NCI-H2227 treated with DMSO at 0.1 percent for 48 hours (cell line): ENCODE measurements around the gene PPM1N.
"Not testable (repeated sequence)": the region's sequence is repeated elsewhere in the genome, so short reads cannot be mapped to it uniquely, and the experiment has no call there.

Experiments used
- DNase-seq: peaks from one replicate; lab custom pipeline; 2025; lab: John Stamatoyannopoulos, UW

Gene PPM1N

DNA sequence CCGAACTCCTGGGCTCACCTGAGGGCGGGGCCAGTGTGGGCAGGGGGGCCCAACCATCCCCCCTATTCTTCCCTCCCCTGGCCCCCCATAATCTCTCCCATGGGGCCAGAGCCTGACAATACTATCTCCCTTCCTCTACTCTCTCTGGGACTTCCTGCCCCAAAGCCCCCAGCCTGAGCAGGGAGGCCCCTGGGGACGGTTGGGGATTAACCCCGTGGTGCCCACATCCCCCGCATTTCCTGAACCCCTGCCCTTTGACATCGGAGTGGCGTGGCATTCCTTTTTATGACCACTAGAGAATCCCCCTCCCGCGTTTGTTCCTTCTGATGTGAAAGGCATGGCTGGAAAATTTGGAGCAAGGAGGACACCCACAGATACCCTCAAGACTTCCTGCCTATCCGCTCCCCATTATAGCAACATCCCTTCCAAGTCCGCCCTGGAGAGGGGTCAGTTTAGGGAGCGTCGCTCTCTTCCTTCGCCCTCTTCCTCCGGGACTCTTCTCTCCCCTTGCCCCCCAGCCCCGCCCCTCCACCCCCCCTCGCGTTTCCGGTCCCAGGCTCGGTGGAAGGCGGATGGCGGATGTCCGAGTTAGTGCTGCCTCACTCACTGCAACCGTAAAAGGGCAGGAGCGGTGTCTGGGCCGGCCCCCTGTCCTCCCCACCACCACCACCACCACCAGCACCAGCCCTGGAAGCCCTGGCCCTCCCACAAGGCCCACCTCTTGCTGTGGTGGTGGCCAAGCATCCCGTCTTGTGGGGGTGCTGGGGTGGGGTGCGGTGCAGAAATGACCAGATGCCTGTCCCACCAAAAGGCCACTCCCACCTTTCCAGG is 10.8 kb downstream of the PPM1N start:
- no peak for DNase-seq

DNA sequence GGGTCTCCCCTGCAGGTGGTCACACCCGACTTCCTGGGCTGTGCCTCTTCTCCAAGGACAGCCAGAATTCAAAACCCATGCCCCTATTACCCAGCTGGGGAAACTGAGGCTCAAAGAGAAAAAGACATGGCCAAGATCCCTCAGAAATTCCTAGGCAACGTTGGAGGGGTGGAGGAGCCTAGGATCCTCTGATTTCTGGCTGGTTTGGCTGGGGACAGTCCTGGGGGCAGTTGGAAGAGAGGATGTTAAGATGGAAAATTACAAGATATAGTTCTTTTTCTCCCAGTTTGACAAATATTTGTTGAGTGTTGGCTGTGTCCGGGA is 11.4 kb downstream of the PPM1N start:
- DNase-seq = no peak

DNA sequence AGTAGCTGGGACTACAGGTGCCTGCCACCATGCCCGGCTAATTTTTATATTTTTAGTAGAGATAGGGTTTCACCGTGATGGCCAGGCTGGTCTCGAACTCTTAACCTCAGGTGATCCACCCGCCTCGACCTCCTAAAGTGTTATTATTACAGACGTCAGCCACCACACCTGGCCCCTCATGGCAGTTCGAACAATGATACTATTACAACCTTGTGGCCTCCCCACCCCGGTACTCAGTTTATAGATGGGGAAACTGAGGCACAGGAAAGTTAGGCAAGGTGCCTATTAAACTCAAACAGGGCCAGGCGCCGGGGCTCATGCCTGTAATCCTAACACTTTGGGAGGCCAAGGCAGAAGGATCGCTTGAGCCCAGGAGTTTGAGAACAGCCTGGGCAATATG is 12.1 kb downstream of the PPM1N start:
- DNase-seq = not testable (repeated sequence)

DNA sequence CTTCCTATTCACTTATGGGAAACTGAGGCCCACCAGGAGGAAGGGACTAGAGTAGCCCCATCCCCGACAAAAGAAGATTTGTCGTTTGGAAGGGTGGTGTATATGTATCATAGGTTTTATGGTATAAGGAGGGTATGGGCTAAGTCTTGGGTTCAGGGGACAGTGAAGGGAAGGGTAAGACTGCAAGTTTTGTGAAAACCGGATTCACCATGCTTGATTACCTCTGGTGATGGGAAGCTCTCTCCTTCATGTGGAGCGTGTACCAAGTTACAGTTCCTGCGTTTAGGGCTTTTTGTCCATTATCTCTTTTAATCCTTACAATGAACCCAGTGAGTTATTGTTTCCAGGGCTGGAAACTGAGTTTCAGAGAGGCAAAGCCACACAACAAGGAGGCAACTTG is 12.8 kb downstream of the PPM1N start:
- no peak for DNase-seq

DNA sequence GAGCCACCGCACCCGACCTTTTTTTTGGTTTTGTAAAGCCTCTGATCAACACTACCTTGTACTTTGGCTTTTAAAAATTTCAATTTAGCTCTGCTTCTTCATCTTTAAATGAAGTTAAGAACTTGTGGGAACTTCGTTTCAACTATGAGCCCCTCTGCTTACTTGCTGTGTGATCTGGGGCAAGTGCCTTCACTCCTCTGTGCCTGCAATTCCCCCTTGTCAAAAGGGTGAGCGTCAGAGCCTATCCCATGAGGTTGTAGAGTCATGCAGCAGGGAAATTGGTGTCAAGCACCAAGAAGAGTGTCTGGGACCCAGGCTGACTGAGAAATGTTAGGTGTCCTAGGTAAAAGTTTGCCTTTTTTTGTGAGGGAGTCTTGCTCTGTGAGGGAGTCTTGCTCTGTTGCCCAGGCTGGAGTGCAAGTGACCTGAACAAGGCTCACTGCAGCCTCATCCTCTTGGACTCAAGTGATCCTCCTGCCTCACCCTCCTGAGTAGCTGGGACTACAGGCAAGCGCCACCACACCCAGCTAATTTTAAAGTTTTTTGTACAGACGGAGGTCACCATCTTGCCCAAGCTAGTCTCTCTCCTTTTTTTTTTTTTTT is 14.7 kb downstream of the PPM1N start:
- DNase-seq = no peak

DNA sequence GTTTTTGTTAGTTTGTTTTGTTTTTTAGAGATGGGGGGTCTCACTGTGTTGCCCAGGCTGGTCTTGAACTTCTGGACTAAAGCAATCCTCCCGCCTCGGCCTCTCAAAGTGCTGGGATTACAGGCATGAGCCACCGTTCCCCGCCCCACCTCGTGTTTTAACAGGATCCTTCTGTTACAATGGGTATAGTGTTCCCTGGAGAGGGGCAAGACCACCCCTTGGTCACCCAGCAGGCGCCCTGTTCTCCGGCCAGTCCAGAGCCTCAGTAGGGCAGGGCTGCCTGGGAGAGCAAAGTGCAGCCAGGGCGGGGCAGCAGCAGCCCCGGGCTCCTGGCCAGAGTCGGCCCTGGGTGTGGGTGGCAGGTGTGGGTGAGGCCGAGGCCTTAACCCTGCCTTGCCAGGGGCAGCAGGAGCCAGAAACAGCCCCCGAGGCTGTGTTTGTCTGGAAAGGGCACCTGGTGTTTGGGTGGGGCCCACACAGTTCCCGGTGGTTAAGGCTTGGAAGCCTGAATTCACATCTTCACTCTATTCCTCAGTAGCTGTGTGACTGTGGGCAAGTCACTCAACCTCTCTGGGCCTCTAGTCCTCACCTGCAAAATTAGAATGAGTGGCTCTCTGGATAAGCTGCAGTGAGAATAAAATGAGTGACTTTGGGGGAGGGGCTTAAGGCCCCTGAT is 16.3 kb downstream of the PPM1N start:
- DNase-seq = no peak

DNA sequence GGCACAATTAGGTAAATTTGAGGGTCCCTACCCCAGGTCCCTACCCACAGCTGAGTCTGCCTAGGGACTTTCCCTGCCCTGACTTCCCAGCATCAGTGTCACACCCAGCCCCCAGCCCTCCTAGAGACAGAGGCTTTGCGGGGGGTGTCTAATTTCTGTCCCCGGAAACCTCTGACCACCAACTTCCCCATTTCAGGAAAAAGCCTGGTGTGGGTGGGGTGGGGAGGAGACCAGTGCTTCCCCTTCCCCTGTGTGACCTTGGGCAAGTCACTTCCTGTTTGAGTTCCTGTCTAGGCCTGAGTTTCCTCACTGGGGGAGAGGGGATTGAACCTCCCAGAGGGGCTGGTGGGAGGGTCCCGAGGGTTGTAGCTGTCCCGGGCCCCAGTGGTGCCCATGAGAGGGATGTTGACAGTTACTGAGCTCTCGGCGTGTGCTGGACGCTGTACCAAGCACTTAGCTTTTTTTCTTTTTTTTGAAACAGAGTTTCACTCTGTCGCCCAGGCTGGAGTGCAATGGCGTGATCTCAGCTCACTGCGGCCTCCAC is 16.9 kb downstream of the PPM1N start:
- DNase-seq = no peak

DNA sequence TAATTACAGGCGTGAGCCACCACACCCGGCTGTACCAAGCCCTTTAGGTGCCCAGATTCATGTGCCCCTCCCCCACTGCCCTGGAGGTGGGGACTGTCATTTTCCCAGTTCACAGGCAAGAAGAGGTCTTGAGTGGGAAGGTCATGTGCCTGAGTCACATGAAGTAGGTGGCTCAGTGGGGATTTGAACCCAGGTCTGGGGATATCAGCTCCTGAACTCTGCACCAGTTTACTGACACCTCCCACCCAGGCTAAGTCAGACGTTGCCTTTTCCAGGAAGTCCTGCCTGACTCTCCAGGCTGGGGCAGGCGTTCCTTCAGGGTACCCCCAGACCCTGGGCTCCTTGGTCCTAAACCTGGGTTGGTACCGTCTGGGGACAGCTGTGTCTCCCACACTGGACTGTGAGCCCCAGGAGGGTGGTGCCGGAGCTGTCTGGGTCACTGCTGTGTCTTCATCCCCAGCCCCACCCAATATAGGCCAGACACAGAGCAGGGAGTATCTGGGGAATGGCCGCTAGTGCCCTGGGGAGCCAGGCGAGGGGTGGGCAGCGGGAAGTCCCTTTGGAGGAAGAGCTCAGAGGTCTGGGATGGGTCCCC is 17.7 kb downstream of the PPM1N start:
- no peak for DNase-seq

DNA sequence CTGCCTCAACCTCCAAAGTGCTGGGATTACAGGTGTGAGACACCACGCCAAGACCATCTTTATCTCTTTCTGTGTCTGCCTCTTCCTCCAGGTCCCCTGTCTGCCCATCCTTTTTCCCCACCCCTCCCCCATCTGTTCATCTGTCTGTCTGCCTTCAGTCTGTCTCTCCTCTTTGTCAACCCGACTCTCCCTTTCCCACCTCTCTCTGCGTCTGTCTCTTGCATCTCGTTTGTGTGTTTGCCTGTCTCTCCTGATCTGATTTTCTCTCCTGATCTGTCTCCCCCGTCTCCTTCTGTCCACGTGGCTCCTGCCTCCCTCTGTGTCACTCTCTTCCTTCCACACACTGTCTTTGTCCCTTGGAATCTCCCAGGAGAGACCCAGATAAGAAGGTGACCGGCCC is 19.0 kb downstream of the PPM1N start:
- DNase-seq = no peak

DNA sequence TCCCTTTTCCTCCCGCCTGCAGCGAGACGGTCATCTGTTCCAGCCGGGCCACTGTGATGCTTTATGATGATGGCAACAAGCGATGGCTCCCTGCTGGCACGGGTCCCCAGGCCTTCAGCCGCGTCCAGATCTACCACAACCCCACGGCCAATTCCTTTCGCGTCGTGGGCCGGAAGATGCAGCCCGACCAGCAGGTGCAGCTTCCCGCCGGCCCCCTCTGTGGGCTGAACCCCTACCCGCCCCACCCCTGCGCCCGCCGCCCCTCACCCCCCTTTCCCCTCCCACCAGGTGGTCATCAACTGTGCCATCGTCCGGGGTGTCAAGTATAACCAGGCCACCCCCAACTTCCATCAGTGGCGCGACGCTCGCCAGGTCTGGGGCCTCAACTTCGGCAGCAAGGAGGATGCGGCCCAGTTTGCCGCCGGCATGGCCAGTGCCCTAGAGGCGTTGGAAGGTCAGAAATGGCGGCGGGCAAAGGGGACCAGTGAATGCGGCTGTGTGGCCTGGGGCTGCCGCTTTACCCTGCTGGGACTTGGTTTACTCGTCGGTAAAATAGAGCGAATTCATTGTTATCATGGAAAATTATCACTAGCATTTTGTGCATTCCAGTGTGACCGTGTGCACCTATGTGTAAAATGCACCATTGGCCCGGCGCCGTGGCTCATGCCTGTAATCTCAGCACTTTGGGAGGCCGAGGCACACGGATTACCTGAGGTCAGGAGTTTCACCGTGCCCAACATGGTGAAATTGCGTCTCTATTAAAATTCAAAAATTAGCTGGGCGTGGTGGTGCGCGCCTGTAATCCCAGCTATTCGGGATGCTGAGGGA is 19.6 kb downstream of the PPM1N start:
- DNase-seq = no peak

DNA sequence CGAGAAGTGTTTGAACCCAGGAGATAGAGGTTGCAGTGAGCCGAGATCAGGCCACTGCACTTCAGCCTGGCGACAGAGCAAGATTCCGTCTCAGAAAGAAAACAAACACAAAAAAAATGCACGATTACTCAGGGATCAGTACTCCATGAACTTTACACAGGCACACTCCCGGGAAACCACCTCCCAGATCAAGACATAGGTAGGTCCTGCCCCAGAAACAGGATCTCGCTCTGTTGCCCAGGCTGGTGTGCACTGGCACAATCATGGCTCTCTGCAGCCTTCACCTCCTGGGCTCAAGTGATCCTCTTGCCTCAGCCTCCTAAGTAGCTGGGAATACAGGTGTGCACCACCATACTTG is 20.2 kb downstream of the PPM1N start:
- no peak for DNase-seq

DNA sequence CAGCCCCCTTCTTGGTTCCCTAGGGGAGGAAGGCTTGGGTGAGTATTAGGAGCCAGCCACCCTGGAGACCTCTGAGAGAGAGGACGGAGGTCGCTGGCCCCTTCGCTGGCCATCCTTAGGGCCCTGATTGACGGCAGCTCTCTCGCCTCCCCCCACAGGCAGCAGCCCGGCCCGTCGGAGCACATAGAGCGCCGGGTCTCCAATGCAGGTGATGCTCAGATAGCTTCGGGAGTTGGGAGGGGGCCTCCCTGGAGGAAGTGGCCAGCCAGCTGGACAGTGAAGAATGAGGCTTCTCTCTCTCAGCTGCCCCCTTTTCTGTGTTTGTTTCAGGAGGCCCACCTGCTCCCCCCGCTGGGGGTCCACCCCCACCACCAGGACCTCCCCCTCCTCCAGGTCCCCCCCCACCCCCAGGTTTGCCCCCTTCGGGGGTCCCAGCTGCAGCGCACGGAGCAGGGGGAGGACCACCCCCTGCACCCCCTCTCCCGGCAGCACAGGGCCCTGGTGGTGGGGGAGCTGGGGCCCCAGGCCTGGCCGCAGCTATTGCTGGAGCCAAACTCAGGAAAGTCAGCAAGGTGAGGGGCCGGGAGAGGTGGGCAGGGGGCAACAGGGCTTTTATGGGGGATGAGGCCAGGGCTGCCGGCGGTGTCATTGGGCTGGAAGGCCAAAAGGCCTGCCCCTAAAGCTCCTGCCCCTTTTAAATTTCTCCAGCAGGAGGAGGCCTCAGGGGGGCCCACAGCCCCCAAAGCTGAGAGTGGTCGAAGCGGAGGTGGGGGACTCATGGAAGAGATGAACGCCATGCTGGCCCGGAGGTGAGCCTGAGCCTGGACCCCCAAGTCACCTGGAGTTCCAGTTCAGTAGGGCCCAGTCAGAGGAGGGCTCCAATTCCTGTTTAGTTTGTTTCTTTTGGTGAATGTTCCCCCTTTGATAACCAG is 24.0 kb downstream of the PPM1N start:
- DNase-seq = no peak

DNA sequence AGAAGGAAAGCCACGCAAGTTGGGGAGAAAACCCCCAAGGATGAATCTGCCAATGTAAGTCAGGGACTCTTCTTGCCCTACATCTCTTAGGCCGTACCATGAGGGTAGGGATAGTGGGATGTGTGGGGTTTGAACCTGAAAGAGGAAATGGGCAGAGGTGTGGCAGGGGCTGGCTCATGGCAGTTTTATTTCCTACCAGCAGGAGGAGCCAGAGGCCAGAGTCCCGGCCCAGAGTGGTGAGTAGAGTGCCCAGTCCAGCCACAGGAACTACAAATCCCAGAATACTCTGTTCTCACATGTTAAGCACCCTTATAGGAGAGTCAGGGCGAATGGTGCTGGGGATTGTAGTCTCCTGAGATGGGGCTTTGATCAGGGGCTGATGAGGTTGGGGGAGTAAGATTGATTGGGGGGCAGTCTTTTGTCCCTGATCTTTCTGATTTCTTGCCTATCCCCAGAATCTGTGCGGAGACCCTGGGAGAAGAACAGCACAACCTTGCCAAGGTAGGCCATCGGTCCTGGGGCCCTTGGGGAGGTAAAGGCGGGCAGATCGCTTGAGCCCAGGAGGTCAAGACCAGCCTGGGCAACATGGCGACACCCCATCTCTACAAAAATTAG is 25.5 kb downstream of the PPM1N start:
- DNase-seq = peak; percentile 84

DNA sequence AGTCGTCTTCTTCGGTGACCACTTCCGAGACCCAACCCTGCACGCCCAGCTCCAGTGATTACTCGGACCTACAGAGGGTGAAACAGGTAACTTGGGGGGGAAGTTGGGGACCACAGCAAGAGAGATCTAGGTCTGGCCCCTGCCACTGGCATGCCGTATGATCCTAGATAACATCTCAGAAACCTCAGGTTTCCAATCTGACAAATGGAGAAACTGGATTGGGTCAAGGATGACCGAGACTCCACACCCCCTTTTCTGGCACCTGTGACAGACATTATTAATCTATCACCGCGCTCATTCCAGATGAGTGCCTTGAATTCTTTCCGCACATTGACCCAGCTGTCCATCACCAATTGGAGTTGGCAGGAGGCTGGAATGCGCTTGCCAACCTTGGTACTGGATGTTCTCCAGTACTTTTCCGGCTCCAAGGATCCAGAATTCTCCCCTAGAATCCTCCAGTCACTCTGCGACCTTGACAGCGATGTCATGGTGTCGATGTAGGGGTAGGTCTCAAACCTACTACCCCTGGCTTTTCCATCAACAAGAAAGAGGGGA is 26.4 kb downstream of the PPM1N start:
- no peak for DNase-seq

DNA sequence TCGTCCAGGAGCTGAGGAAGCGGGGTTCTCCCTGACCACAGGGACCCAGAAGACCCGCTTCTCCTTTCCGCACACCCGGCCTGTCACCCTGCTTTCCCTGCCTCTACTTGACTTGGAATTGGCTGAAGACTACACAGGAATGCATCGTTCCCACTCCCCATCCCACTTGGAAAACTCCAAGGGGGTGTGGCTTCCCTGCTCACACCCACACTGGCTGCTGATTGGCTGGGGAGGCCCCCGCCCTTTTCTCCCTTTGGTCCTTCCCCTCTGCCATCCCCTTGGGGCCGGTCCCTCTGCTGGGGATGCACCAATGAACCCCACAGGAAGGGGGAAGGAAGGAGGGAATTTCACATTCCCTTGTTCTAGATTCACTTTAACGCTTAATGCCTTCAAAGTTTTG is 27.9 kb downstream of the PPM1N start:
- no peak for DNase-seq

DNA sequence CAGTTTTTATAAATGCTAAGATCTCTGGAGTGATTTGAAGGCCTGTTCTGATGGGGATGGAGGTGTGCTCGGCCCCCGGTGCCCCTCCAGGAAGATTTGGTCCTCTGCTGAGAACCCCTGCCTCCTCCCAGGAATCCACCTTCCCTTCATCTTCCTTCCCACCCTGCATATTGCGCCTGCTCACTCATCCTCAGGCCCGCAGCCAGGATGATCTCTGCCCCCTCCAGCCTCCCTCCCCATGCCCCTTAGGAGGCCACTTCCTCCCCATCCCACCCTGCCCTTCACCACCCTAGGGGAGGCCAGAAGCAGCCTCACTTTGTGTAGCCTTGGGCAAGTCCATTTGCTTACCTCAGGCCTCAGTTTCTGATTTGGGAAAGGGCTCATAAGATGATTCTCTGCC is 28.7 kb downstream of the PPM1N start:
- DNase-seq = no peak

DNA sequence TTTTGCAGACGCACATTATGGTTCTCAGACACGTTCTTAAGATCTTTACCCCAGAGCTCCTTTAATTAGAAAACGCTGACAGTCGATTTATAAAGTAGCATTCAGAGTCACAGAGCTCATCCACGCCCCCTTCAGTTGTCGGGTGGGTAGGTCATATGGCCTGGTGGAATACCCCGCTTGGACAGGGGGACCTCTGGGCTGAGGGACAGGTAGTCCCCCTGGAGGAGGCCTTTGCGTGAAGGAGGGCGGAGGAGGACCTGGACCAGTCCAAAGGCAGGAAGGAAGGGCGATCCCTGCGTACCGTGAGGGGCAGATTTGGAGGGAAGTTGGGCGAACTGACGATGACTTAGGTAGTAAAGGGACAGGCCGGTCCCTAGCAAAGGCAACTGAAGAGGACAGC is 29.5 kb downstream of the PPM1N start:
- DNase-seq = no peak

DNA sequence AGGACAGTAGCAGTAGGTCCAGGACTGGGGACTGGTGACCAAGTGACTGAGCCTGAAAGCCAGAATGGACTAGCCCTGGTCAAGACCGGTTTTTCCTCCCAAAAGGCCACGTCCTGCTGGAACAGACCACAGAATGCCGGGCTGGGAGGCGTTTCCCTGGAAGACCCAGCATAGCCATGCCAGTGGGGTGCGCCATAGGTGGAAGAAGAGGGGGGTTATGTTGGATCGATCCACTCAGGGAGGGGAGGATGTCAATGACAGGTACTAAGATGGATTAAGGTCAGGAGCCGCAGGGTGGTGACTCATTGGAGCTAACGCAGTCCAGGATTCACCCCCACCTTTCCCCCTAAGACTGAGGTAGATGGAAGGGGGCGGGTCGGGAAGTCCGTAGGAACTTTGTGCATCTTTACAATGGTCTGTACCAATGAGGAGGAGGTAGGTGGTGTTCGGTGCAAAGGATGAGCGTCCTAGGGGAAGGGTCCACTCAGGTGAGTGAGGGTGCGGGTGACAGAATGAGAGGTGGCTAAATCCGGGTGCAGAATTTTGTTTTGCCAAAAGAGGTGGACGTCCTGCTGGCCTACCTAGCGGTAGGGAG is 30.0 kb downstream of the PPM1N start:
- DNase-seq = no peak

DNA sequence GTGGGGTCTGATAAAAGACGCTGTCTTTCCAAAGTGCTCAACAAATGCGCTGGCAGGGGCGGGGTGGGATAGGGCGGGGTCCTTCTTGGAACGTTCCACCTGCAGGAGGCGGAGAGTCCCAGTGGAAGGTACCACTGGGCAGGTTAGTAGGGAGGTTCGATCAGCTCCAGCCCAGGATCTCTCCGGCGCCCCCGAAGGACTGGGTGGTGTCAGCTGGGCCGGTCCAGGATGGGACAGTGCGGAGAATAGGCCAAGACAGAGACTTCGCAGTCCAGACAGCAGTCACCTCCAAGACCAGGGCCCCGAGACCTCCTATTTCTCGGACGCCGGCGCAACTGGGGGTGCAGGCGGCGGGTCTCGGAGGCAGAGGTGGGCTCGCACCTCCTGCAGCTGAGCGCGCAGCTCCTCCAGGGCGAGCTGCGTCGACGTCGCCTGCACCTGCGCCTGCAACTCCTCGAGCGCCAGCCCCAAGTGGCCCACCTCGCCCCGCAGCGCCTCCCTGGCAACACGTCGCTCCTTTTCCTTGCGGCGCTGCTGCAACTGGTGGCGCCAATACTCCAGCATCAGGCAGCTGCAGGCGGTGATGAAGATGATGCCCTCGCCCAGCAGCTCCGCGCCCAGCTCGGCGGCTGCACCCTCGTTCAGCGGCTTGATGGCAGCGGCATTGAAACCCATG is 30.6 kb downstream of the PPM1N start:
- peak; percentile 41 for DNase-seq
